Testis (tissue), 3 donors: Measurements from ENCODE around the gene JUP. TPM values are rescaled to one million over a fixed set of nuclear protein-coding genes. Genes with fewer than 3 reads are reported as not detected.

Experiments
- DNase-seq: peaks from one replicate; pipeline ENCODE4 v3.0.0-alpha.2; 2019
- H3K27ac ChIP-seq, 2 donors: fragments of 200-600 bp; sonication (generic); one replicate each; pipeline ENCODE4 v1.5.1; 2019
- H3K27me3 ChIP-seq: fragments of 200-600 bp; sonication (generic); one replicate; pipeline ENCODE4 v1.5.1; 2019
- H3K36me3 ChIP-seq: fragments of 200-600 bp; sonication (generic); one replicate; pipeline ENCODE4 v1.5.1; 2017; ENCODE audit warnings: low read depth; ENCODE audit errors: missing control alignments
- H3K4me1 ChIP-seq: fragments of 200-600 bp; sonication (generic); one replicate; pipeline ENCODE4 v1.5.1; 2019
- H3K4me3 ChIP-seq, 2 donors: fragments of 200-600 bp; sonication (generic); one replicate each; pipeline ENCODE4 v1.5.1; 2017 to 2019
- H3K9me3 ChIP-seq: fragments of 200-600 bp; sonication (generic); one replicate; pipeline ENCODE4 v1.5.1; 2017
- CTCF ChIP-seq, 3 experiments: fragments of 450-650 bp in 2 of 3; fragments of 200-600 bp in 1 of 3; sonication (generic) in 1 of 3; IDR thresholded peaks; one replicate each; pipeline ENCODE4 v1.5.1; 2016 to 2019; ENCODE audit warnings: antibody characterized with exemption in 3 of 3, mild to moderate bottlenecking in 2 of 3, moderate library complexity in 1 of 3
- POLR2A ChIP-seq: fragments of 450-650 bp; IDR thresholded peaks from one replicate; pipeline ENCODE4 v1.6.1; 2017; ENCODE audit warnings: antibody characterized with exemption, mild to moderate bottlenecking, moderate library complexity
- WGBS, 2 donors: methylation state at CpG; one replicate each; pipeline ENCODE4 v1.1.5; 2018; 5-methylcytosine and 5-hydroxymethylcytosine counted together
- intact Hi-C: fragments of 100-400 bp; cut with DNase I; formaldehyde crosslinking; loops from one replicate; pipeline ENCODE4 v1.15.1; 2023; ENCODE audit warnings: low total_unique reads
- polyA plus RNA-seq: library from polyadenylated mRNA; stranded (reverse); fragments of 350-450 nt; fragmentation: Illumina TruSeq; extraction: RNeasy Lipid Tissue Mini Kit (QIAGEN cat#74804); gene quantifications from one replicate; pipeline ENCODE4 v1.2.3, GENCODE V29; 2014; ENCODE audit warnings: low read depth, low replicate concordance; ENCODE audit not compliant: insufficient read depth
- total RNA-seq, 2 donors: library from RNA; depleted of rRNA; stranded (reverse); fragments of >200 nt; gene quantifications; one replicate each; pipeline ENCODE4 v1.2.3, GENCODE V29; 2016

Gene JUP
- total and polyA plus RNA-seq, 3 donors from 2014 or later = 22.5 to 38.9 (median 36.8) TPM

GRCh38 chr17:41738801-41739112 is 47.8 kb downstream of the JUP start:
- H3K36me3 ChIP-seq = no peaks in the 10 kb centered on the region
- H3K9me3 ChIP-seq = no peaks in the 10 kb centered on the region
- H3K27ac ChIP-seq = no peak overlapping the region
- TF ChIP-seq POLR2A (no peak), CTCF (IDR thresholded peaks at IDR 0.05) (no peak)
- intact Hi-C loops = loop anchor here (10.0 kb wide), 1 partner anchor 56 kb away; no protein-coding TSS in a partner anchor
- no peak overlapping the region for H3K4me3 ChIP-seq
- H3K4me1 ChIP-seq = peaks cover 14% of the 10 kb centered on the region
- WGBS, 2 donors = 89 to 92% methylated on average over 4 to 5 of the region's 5 CpGs
- no peaks in the 10 kb centered on the region for H3K27me3 ChIP-seq
- DNase-seq = no peak

GRCh38 chr17:41738077-41738800 is 48.3 kb downstream of the JUP start:
- H3K36me3 ChIP-seq = no peaks in the 10 kb centered on the region
- no peaks in the 10 kb centered on the region for H3K9me3 ChIP-seq
- no peak overlapping the region for H3K27ac ChIP-seq
- WGBS, 2 donors = 25 to 40% methylated on average over 2 to 10 of the region's 10 CpGs
- DNase-seq = peak; percentile 89
- H3K27me3 ChIP-seq = no peaks in the 10 kb centered on the region
- H3K4me3 ChIP-seq = no peak overlapping the region
- intact Hi-C loops = loop anchor here (10.0 kb wide), 1 partner anchor 57 kb away; no protein-coding TSS in a partner anchor
- H3K4me1 ChIP-seq = peaks cover 16% of the 10 kb centered on the region
- TF ChIP-seq POLR2A (no peak), CTCF (IDR thresholded peaks at IDR 0.05) (peak; percentile 95 to 96 (median 96))

- intact Hi-C loops = loop anchor here (10.0 kb wide), 1 partner anchor 57 kb away; no protein-coding TSS in a partner anchor
- TF ChIP-seq CTCF (IDR thresholded peaks at IDR 0.05) = no peak
- DNase-seq = no peak
- Histone ChIP-seq H3K27ac (no peak overlapping the region), H3K4me3 (no peak overlapping the region), H3K27me3 (no peaks in the 10 kb centered on the region), H3K36me3 (no peaks in the 10 kb centered on the region), H3K4me1 (peaks cover 16% of the 10 kb centered on the region), H3K9me3 (no peaks in the 10 kb centered on the region)
- 36 to 41% methylated on average over 5 of the region's 5 CpGs for WGBS, 2 donors
Observed at GRCh38 chr17:41737680-41738023, 48.9 kb downstream of the JUP start.

GRCh38 chr17:41736983-41737679 is 49.4 kb downstream of the JUP start:
- intact Hi-C loops = loop anchor here (10.0 kb wide), 1 partner anchor 58 kb away; no protein-coding TSS in a partner anchor
- DNase-seq = no peak
- Histone ChIP-seq H3K4me1 (peaks cover 16% of the 10 kb centered on the region), H3K4me3 (no peak overlapping the region), H3K9me3 (no peaks in the 10 kb centered on the region), H3K27me3 (no peaks in the 10 kb centered on the region), H3K27ac (no peak overlapping the region), H3K36me3 (no peaks in the 10 kb centered on the region)
- 73 to 77% methylated on average over 15 to 17 of the region's 17 CpGs for WGBS, 2 donors
- TF ChIP-seq CTCF (IDR thresholded peaks at IDR 0.05) (no peak), POLR2A (no peak)
